PFSK-1 (cell line): Measurements from ENCODE around the gene RSPH6A.

Experiments
- FOXP2 ChIP-seq: optimal IDR thresholded peaks from 2 replicates; pipeline ENCODE3; 2011; ENCODE audit warnings: borderline replicate concordance, control low read depth, inconsistent platforms; ENCODE audit not compliant: insufficient read depth; ENCODE audit errors: extremely low read length, extremely low read depth
- POLR2AphosphoS5 ChIP-seq: IDR thresholded peaks from 2 replicates; pipeline ENCODE4 v1.6.1; 2012; ENCODE audit warnings: low read depth, mild to moderate bottlenecking, control low read depth, low read length, moderate library complexity
- REST ChIP-seq, 2 experiments: IDR thresholded peaks; 2 replicates each; pipeline versions ENCODE4 v1.6.1 to v1.8.0; 2011 to 2012; ENCODE audit warnings: low read depth in 2 of 2, low read length in 2 of 2, control low read depth in 1 of 2, inconsistent platforms in 1 of 2, mild to moderate bottlenecking in 1 of 2, moderate library complexity in 1 of 2; ENCODE audit not compliant: insufficient read depth in 1 of 2
- SIN3A ChIP-seq: IDR thresholded peaks from 2 replicates; pipeline ENCODE4 v1.6.1; 2012; ENCODE audit warnings: mild to moderate bottlenecking, low read length, moderate library complexity, borderline replicate concordance; ENCODE audit not compliant: insufficient read depth
- TAF1 ChIP-seq: IDR thresholded peaks from 2 replicates; pipeline ENCODE4 v1.6.1; 2012; ENCODE audit warnings: low read length, control low read depth, borderline replicate concordance; ENCODE audit not compliant: insufficient read depth

DNA sequence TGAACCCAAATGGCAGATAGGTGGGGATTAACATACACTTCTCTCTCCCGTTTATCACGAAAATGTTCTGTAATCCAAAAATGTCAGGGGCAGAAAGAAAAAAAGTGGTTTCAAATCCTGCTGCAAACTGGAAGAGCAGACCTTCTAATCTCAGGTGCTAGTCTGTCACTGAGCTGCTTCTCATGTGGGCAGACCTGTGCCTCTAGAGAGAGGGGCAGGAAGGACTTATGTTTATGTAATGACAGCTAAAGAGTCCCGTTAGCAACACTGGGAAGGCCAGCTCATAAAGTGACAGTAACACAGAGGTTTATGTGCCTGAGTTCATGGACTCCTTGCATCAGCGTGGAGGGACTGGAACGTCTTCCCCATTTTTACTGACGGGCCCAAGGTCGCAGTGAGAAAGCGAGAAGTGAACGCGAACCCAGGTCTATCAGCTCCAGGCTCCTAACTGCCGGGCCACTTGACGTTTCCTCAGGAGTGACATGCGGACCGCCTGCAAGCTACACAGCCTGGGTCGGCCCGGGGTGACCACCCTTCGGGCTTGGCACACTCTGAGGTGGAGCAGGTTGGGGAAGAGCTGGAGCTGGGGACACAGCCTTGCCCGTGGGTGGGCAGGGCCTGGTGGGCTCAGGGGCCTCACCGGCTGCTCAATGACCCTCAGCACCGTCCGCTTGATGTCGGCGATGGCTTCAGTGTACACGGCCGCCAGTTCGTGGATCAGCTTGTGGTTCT lies 9.6 kb upstream of the RSPH6A start:
- TF ChIP-seq REST (IDR thresholded peaks at IDR 0.05; ENCODE audit: insufficient read depth in 1 of 2, low read depth in 2 of 2, low read length in 2 of 2) (no peak), SIN3A (no peak), POLR2AphosphoS5 (no peak), TAF1 (no peak), FOXP2 (no peak)
